ENCODE data around the gene R3HCC1L.

DNA sequence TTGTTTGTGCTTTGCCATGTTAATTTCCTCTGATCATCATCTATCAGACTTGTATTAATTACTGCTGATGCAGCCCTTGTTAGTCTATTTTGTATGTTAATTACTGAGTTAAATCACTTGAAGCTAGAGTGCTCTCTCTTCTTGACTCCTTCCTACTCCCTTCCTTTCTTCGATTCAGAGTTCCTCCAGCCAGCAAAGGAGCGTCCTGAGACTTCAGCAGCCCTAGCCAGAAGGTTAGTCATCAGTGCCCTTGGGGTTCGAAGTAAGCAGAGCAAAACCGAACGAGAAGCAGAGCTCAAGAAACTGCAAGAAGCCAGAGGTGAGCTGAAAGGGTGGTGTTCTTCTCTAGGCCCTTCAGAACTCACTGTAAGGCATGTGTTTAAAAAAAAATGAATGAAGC is 101.4 kb downstream of the R3HCC1L start:
- TF ChIP-seq, protein P1, sequence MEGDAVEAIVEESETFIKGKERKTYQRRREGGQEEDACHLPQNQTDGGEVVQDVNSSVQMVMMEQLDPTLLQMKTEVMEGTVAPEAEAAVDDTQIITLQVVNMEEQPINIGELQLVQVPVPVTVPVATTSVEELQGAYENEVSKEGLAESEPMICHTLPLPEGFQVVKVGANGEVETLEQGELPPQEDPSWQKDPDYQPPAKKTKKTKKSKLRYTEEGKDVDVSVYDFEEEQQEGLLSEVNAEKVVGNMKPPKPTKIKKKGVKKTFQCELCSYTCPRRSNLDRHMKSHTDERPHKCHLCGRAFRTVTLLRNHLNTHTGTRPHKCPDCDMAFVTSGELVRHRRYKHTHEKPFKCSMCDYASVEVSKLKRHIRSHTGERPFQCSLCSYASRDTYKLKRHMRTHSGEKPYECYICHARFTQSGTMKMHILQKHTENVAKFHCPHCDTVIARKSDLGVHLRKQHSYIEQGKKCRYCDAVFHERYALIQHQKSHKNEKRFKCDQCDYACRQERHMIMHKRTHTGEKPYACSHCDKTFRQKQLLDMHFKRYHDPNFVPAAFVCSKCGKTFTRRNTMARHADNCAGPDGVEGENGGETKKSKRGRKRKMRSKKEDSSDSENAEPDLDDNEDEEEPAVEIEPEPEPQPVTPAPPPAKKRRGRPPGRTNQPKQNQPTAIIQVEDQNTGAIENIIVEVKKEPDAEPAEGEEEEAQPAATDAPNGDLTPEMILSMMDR (IDR thresholded peaks at IDR 0.05; ENCODE audit: low read depth, low read length), result no peak
- no peak for TF ChIP-seq MYC (IDR thresholded peaks at IDR 0.05; ENCODE audit: low read depth, low read length)

Measured in NB4 (cell line).